ENCODE data around the gene CAPS.

- no peak for TF ChIP-seq NFE2L2 (conservative IDR thresholded peaks at IDR 0.05; ENCODE audit: low read length)
- no peak for TF ChIP-seq CTCF (IDR thresholded peaks at IDR 0.05)
- no peak for TF ChIP-seq MAX (IDR thresholded peaks at IDR 0.05)
- no peak for TF ChIP-seq RNF2 (IDR thresholded peaks at IDR 0.05; ENCODE audit: borderline replicate concordance, low read depth)
- TF ChIP-seq MAZ (IDR thresholded peaks at IDR 0.05; ENCODE audit: borderline replicate concordance, low read depth, low read length), result no peak
- no peak for TF ChIP-seq CEBPB (IDR thresholded peaks at IDR 0.05)
- TF ChIP-seq CHD2 (IDR thresholded peaks at IDR 0.05; ENCODE audit: low read length, partially characterized antibody), result no peak
- TF ChIP-seq PBX3 (IDR thresholded peaks at IDR 0.05), result no peak
- no peak for TF ChIP-seq POLR2A (IDR thresholded peaks at IDR 0.05; ENCODE audit: low read length)
- no peak for TF ChIP-seq HMGXB4 (CRISPR knock-in tag; IDR thresholded peaks at IDR 0.05; ENCODE audit: borderline replicate concordance)
- no peak for TF ChIP-seq MYC (IDR thresholded peaks at IDR 0.05; ENCODE audit: borderline replicate concordance, low read length)
Measured at GRCh38 chr19:5865772-5866171, 48.3 kb upstream of the CAPS start.
